Stimulated activated CD4-positive, alpha-beta T cell treated with anti-CD3 and anti-CD28 coated beads, TNF-alpha, amount 100 ng/mL, for 48 hours (primary cell): Measurements from ENCODE around the gene PRRT3.
"Not testable (repeated sequence)": the region's sequence is repeated elsewhere in the genome, so short reads cannot be mapped to it uniquely, and the experiment has no call there.

Experiments used
- DNase-seq, 3 donors: peaks; one replicate each; pipeline ENCODE4 v3.0.0-alpha.2; 2020; ENCODE audit warnings: low read depth in 3 of 3

Gene PRRT3

GRCh38 chr3:9899289-9899791 is 52.9 kb downstream of the PRRT3 start:
- no peak for DNase-seq

- DNase-seq: no peak
Measured at GRCh38 chr3:9898467-9899241, 53.6 kb downstream of the PRRT3 start.

GRCh38 chr3:9897408-9898372 is 54.5 kb downstream of the PRRT3 start:
- no peak for DNase-seq

- not testable (repeated sequence) for DNase-seq
Measured at GRCh38 chr3:9896755-9897407, 55.3 kb downstream of the PRRT3 start.

GRCh38 chr3:9895715-9896114 is 56.5 kb downstream of the PRRT3 start:
- not testable (repeated sequence) for DNase-seq
